Measurements from ENCODE around the gene LRRC59.
"Not testable (repeated sequence)": the region's sequence is repeated elsewhere in the genome, so short reads cannot be mapped to it uniquely, and the experiment has no call there.

Gene LRRC59

DNA sequence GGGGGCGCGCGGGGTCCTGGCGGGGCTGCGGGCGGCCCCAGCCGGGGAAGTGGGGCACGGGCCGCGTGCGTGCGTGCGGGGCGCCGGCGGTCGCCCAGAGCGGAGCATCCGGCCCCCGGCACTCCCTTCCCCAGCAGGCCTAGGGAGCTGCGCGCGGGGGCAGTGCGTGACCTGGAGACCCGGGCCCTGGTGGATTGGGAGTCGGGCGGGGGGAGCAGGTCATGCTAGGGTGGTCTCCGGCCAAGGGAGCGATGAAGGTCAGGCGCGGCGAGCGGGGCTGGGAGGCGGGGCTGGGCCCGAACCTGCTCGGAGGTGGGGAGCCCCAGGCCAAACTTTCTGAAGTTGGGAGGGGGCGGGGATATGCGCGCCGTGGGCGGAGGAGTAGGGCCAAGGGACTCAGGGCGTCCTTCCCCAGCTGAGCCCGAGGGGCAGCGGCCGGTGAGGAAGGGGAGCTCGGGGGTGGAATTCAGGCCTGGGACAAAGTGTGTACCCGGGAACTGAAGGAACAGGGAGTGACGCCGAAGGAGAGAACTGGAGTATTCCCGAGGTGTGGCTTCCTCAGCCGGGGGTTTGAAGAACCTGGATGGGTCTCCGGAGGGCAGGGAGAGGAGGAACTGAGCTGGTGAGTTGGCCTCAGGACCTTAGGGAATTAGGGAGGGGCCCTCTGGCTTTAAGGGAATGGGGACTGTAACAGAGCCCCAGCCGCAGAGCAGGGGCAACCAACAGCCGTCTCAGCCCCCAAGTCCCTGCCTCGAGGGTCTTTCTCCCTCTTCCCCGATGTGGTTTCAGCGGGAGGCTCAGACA lies 50.8 kb downstream of the LRRC59 start:
- DNase-seq (ENCODE audit: low spot score), result peak; percentile 54

DNA sequence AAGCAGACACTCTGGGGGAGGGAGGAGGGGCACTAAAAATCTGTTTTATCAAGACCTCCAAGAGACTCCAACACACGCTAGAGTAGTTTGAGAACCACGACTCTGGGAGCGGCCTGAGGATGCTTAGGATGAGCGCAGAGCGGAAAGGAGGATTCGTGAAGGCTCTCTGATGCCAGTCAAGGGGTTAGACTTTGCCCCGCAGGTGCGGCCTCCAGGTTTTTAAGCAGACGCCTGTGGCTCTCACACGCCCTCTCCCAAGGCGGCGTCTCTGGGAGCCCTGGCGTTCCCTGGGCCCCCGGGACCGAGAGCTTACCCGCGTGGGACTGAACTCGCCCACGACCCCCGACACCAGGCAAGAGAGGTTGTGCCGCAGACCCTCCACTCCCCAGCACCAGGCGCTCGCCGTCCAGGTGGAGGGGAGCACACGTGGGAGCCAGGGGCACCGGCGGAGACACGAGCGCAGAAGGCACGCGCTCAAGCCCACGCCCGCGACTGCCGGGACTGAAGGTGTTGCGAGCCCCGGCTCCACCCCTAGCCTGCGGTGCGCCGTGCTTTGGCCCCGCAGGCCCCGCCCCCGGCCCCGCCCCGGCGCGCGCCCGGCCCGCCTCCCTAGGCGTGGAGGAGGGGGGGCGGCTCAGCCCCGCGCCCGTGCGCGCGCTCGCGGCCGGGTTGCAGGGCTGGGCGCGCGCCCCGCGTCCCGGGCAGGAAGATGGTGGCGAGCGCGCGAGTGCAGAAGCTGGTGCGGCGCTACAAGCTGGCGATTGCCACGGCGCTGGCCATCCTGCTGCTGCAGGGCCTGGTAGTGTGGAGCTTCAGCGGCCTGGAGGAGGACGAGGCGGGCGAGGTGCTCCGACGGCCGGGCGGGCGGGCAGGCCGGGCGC lies 51.7 kb downstream of the LRRC59 start, which contains the start of gene XYLT2:
XYLT2 (plus strand) TSS at position 695 of the 881 bp plus-strand sequence; CDS start at position 710, 15 bp downstream.
- DNase-seq (ENCODE audit: low spot score), result peak; percentile 88

DNA sequence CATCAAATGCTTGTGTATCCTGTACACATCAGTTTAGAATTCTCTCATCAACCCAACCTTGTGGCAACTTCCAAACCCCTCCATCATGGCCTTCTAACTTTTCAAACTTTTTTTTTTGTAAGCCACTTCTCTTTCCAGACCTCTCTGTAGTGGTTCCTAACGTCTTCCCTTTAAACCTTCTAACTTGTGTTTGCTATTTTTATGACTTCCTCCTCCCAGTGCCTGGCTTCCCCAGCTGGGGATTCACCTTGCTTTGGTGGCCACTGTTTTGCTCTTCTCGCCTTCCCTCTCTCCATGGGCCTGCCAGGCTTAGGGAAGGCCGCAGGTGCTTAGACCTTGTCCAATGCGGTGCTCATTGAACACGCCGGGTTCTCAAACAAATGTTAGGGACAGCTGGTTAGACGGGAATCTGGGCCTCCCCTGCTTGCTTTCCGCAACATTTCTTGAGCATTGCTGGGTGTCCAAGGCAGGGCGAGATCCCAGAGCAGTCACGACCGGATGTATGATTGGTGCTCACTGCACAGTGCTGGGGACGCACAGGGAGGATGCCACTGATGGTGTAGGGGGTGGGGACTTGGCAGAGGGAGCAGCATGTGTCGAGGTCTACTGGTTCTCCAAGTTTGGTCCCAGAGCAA lies 52.5 kb downstream of the LRRC59 start:
- no peak for DNase-seq (ENCODE audit: low spot score)

GRCh38 chr17:50339381-50339780 lies 57.9 kb downstream of the LRRC59 start:
- no peak for DNase-seq (ENCODE audit: low spot score)

- no peak for DNase-seq (ENCODE audit: low spot score)
Observed at GRCh38 chr17:50338645-50339044, 58.7 kb downstream of the LRRC59 start.

DNA sequence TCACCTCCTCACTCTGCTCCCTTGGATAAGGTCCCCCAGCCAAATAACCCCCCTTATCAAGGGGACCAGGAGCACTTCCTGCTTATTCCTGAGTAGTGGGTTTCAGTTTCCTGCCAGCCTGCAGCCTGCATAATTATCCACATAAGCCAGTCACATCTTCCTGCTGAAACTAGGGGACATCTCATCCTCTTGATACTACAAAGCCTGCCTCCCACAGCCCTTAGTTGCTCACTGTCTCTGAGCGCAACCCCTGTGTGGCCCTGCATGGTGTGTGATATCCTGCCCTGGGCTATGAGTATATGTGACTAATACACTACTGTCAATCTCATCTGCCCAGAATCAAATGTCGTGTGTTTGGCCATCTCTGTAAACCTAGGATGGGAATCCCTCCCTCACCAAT lies 59.4 kb downstream of the LRRC59 start:
- DNase-seq (ENCODE audit: low spot score), result no peak

- DNase-seq (ENCODE audit: low spot score), result not testable (repeated sequence)
Observed at GRCh38 chr17:50333291-50334057, 63.8 kb downstream of the LRRC59 start.

DNA sequence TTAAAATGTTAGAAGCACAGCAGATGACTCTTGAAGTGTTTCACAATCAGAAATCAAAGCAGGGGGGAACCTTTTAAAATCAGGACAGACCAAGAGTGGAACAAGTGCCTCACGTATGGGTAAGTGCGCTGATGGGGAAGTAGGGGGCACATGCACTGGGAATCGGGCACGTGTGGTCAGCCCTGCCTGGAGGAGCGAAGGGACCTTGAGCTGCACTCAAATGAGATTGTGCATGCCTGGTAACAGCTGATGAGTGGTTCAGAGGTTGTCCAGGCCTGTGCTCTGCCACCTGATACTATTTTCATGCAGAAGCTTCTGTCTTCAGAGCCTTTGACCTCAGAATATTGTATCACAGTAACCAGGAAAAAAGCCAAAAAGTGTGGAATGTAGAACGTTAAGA lies 65.1 kb downstream of the LRRC59 start:
- no peak for DNase-seq (ENCODE audit: low spot score)
